HG03045 (cell line): ENCODE data around the gene GALNT14.

ENCODE experiments used
- ATAC-seq: cut with Tn5 transposase; IDR thresholded peaks from one replicate; pipeline ENCODE4 v1.9.1; 2021; ENCODE audit warnings: mild to moderate bottlenecking, moderate library complexity; ENCODE audit not compliant: unreplicated experiment

Gene GALNT14

DNA sequence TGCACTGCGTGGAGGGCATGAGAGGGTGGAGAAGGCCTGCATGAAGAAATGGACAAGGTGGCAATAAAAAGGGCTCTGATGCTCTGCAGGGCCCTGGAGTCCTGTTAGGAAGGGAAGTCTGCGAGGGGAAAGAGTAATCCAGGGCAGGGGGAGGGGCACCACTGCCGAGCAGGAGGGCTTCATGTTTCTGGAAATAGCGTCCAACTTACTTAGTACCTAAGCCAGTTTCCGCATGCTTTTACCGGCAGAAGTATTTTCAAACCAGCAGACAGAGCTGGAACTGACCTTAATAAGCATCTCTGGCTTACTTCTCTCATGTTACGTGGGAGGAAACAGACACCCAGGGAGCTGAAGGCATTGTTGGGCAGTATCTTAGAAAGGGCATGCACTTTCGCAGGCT, 156.7 kb downstream of the GALNT14 start:
- no peak for ATAC-seq

GRCh38 chr2:30981096-30981495, 157.1 kb downstream of the GALNT14 start:
- no peak for ATAC-seq

DNA sequence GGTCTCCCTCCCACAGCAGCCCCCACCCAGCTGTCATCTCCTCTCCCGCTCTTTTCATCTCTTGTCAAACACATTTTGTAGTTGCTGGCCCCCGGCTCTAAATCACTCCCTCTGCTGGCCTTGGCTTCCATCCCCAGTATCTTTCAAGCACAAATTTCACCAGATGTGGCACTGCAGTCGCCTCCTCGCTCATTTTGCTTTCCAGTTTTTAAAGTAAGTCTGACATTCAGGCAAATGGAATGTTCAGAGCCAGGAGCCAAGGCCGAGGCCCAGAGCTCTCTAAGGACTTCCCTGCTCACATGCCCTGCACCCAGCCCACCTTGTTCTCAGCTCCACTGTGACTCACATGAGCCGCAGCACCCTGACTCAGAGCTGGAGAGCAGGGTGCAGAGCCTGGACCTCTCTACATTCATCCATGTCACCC, 158.4 kb downstream of the GALNT14 start:
- no peak for ATAC-seq

GRCh38 chr2:30978854-30979253, 159.4 kb downstream of the GALNT14 start:
- no peak for ATAC-seq

DNA sequence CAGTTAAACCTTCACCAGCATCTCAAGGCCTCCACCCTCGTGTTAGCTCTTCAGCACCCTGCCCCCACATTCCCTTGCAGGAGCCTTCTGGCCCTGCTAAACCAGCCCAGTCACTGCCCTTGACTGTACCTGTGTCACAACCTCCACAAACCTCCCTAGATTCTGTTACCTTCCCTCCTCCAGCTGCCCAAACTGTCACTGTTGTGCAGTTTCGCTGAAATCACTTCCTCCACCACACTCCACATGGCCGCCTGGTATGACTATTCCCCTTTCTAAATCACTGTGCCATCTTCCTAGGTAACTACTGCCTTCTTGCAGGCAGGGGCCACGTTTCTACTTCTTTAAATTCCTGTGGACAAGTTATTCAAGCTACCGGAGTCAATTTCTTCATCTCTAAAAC, 160.2 kb downstream of the GALNT14 start:
- ATAC-seq: no peak

GRCh38 chr2:30975156-30975555, 163.1 kb downstream of the GALNT14 start:
- ATAC-seq: no peak

GRCh38 chr2:30974554-30974953, 163.7 kb downstream of the GALNT14 start:
- ATAC-seq: no peak

- ATAC-seq: no peak
These were observed 164.1 kb downstream of the GALNT14 start for GRCh38 chr2:30974092-30974491.

DNA sequence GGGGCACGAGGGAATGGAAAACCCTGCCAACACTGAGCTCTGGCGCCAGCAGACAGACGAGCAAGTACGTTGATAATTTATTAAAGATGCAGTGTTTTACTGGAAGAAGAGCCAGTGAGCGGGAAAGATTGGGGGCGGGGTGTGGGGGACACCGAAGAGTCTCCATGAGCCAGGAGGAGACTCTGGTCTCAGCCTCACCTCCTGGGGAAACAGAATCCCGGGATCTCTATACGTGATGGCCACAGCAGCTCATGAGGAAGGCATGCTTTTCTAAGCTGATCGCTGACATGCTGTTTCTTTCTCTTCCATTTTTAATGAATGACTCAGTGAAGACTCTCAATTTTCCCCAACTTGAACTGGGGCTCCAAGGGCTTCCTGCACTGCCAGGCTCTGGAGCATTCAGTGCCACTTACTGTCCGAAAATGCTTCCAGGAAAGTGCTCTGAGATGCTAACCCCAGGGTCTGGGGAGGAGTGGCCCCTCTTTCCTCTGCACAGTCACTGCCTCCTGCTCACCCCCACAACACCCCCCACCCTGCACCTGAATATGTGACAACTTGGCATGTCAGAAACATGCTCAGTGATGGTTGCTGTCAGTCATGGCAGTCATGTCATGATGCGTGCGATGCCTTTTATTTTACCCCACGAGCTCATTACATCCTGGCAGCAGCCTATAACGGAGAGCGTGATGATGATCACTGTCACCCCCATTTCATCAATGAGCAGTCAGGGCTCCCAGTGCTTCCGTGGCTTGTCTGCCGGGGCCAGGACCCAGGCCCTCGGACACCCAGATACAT, 166.8 kb downstream of the GALNT14 start:
- ATAC-seq: no peak

- no peak for ATAC-seq
These were observed 169.4 kb downstream of the GALNT14 start for GRCh38 chr2:30968660-30969397.

- ATAC-seq: no peak
These were observed 171.5 kb downstream of the GALNT14 start for GRCh38 chr2:30966786-30967185.

GRCh38 chr2:30965022-30965531, 173.2 kb downstream of the GALNT14 start:
- no peak for ATAC-seq

DNA sequence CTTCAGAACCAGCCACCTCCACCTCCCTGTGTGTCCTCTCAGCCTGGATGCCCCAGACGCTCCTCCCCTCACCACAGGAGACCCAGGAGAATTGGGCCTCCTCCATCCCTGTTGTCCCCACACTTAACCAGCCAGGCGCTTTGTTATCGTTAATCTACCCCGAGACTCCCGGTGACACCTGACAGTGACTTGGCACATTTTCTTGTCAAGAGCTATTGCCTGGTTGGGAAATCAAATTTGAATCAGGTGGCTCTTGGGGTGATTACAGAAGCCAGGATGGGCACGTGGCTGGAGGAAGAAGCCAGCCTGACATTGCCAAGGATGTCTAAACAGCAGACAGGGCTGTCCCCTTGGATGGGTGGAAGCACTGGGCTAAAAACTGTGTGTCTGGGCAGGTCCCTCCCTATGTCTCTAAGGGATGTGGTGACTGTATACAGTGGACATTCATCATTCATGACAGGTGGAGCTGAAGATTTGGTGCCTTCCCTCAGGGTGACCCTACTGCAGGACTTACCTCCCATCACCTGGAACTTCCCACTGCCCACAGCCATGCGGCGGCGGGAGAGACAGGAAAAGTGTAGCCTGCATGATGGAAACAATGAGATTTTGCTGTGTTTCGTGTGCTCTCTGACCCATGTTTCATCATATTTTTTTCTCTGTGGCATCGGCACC, 173.8 kb downstream of the GALNT14 start:
- no peak for ATAC-seq

DNA sequence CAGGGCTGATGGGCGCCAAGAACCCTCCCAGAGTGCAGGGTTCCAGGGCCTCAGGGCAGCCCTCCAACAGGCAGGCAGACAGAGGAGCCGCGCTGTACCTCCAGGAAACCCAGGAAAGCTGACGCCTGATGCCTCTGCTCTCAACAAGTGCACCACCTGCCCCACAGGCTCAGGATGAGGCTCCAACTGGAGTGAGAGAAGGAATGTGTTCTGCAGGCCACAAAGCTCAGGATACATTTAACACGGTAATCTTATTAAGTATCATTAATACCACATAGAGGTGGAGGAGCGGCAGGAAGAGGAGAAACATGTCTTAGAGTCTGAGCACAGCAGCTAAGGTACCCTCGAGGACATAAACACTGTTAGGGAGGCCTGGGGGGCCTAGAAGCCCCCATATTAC, 175.1 kb downstream of the GALNT14 start:
- no peak for ATAC-seq

DNA sequence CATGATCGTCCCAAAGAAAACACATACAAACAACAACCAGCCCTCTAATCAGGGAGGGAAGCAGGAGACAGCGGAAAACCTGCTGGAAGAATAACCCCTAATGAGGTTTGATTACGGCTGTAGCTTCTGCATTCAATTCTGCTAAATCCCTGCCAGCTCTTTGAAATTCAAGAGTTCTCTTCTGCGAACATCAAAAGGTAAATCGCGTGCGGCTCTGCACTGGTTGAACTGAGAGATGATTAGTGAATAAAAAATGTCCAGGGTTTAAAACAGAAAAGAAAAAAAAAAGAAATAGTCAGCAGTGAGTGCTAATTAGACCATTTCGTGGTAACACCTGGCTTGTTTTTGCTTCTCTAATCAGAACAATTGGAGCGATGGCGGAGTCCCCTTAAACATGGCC, 178.0 kb downstream of the GALNT14 start:
- ATAC-seq: no peak

- ATAC-seq: no peak
These were observed 178.6 kb downstream of the GALNT14 start for GRCh38 chr2:30959653-30960052.

- ATAC-seq: no peak
These were observed 179.3 kb downstream of the GALNT14 start for GRCh38 chr2:30958918-30959265.

GRCh38 chr2:30958193-30958917, 179.9 kb downstream of the GALNT14 start:
- no peak for ATAC-seq

DNA sequence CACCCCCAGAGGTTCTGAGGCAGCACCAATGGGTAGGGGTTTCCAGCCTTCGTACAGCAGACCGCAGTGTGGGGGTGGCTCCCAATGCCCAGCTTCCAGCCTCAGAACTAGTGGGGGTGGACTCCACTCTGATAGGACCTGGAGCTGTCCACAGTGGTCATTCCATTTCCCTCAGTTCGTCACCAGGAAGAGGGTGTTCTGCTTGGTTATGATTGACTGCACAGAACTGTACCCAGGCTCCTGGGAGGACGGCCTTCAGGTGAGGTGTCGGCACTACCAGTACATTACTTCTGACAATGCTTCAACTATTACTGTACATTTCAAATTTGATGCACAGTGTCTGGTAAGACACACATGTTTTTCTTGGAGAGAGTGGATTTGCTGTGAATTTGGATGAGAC, 180.6 kb downstream of the GALNT14 start:
- ATAC-seq: no peak

GRCh38 chr2:30956995-30957394, 181.2 kb downstream of the GALNT14 start:
- ATAC-seq: no peak

DNA sequence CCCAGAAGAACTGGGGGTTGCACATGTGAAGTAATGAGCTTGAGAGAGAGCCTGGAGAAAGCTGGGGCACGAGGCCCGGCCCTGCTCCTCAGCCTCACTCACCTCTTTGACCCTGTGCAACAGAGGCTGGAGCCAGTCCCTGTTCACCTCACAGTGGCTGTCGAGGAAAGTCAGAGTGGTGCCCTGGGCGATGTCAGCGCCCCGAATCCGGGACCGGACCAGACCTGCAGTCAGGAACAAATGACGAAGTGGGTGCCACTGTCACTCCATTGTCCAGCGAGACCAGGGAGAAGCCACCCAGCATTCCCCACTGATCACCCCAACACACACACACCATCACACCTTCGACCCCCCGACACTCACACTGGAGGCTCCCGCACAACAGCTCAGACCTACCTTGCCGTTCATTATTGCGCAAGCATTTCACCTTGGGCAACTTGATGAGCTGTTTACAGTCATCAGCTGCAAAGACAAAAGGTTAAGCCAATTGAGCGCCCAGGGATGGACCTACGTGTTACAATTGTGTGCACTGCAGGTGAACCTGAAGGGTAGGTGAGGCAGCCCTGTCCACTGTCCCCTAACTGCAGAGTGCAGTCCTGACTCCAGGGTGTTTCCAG, 182.6 kb downstream of the GALNT14 start:
- no peak for ATAC-seq
